HL-60 (cell line): Measurements from ENCODE around the gene FUT8.

Experiments
- DNase-seq, 2 experiments: peaks; one replicate each; pipeline ENCODE4 v3.0.0-alpha.2; 2010 to 2020; ENCODE audit warnings: low read depth in 1 of 2, low spot score in 1 of 2
- H3K27ac ChIP-seq: fragments of 250-450 bp; sonication (Bioruptor Pico); replicated peaks from 2 replicates; pipeline ENCODE4 v1.5.1; 2020; ENCODE audit warnings: mild to moderate bottlenecking, moderate library complexity
- H3K27me3 ChIP-seq: fragments of 250-450 bp; sonication (Bioruptor Pico); 2 replicates; pipeline ENCODE4 v1.5.1; 2021; ENCODE audit warnings: mild to moderate bottlenecking, moderate library complexity; ENCODE audit not compliant: insufficient read depth, poor library complexity, severe bottlenecking
- H3K4me3 ChIP-seq: replicated peaks from 2 replicates; pipeline ENCODE4 v1.5.1; 2011; ENCODE audit warnings: mild to moderate bottlenecking, control low read depth, low read length; ENCODE audit not compliant: insufficient read depth
- GABPA ChIP-seq: IDR thresholded peaks from 2 replicates; pipeline ENCODE4 v1.6.1; 2012; ENCODE audit warnings: low read depth
- POLR2AphosphoS5 ChIP-seq: IDR thresholded peaks from 2 replicates; pipeline ENCODE4 v1.6.1; 2012; ENCODE audit warnings: low read depth
- REST ChIP-seq: IDR thresholded peaks from 2 replicates; pipeline ENCODE4 v1.6.1; 2012; ENCODE audit warnings: low read depth; ENCODE audit not compliant: insufficient replicate concordance
- SPI1 ChIP-seq: IDR thresholded peaks from 2 replicates; pipeline ENCODE4 v1.6.1; 2012; ENCODE audit warnings: low read depth, mild to moderate bottlenecking, borderline replicate concordance
- TF ChIP-seq, protein P1 (sequence below): IDR thresholded peaks from one replicate; pipeline ENCODE4 v1.5.1; 2011; ENCODE audit warnings: low read length, control low read depth, inconsistent platforms; ENCODE audit not compliant: insufficient read depth

Gene FUT8

DNA sequence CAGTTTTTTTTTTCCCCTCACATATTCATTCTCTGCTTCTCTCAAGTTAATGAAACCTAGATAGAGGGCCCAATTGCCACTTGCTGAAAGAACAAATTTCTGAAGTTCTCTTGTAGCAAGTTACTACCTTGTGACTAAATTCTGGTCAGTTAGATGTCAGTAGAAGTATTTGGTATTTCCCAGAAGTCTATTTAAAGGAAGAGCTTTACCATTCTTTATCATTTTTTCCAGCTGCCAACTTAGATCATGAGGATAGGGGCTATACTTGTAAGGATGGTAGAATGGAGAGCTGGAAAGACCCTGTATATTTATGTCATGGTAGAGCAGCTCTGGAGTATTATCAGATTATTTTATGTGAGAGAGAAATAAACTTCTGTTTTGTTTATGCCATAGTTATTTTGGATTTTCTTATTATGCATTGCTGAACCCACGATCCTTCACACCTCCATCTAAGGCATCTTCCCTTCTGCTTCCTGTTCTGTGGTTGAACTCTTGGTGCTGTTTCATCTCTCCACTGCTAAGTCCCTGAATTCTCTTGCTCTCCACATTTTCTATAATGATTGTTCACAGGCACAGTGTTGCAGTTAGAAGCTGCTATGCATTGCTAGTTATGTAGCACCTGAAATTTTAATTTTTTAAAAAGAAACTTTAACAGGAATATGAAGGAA lies 25.9 kb downstream of the FUT8 start:
- TF ChIP-seq, protein P1, sequence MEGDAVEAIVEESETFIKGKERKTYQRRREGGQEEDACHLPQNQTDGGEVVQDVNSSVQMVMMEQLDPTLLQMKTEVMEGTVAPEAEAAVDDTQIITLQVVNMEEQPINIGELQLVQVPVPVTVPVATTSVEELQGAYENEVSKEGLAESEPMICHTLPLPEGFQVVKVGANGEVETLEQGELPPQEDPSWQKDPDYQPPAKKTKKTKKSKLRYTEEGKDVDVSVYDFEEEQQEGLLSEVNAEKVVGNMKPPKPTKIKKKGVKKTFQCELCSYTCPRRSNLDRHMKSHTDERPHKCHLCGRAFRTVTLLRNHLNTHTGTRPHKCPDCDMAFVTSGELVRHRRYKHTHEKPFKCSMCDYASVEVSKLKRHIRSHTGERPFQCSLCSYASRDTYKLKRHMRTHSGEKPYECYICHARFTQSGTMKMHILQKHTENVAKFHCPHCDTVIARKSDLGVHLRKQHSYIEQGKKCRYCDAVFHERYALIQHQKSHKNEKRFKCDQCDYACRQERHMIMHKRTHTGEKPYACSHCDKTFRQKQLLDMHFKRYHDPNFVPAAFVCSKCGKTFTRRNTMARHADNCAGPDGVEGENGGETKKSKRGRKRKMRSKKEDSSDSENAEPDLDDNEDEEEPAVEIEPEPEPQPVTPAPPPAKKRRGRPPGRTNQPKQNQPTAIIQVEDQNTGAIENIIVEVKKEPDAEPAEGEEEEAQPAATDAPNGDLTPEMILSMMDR: no peak
- TF ChIP-seq SPI1: no peak
- no peak for TF ChIP-seq GABPA
- TF ChIP-seq POLR2AphosphoS5: no peak
- TF ChIP-seq REST: no peak
- H3K4me3 ChIP-seq: no peak overlapping the region
- no peaks in the 10 kb centered on the region for H3K27me3 ChIP-seq
- no peak overlapping the region for H3K27ac ChIP-seq
- DNase-seq: no peak

DNA sequence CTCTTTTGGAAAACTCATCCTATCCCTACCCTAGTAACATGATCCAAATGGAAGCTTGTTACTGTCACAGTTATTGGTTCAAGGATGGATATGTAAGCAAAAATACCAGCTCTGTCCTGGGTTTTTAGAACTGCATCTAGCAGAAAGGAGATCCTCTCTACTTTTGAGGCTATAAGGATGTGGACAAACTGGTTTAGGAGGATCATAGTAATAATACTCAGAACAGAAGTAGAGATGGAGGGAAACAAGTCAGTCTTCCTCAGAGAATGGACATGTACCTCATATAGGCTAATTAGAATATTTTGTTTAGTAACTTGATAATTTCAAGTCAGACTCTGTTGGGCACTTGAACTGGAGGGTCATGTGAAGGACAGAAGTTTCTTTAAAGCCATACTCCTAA lies 26.6 kb downstream of the FUT8 start:
- TF ChIP-seq, protein P1: no peak
- no peak for DNase-seq
- Histone ChIP-seq H3K4me3 (no peak overlapping the region), H3K27ac (no peak overlapping the region), H3K27me3 (no peaks in the 10 kb centered on the region)

DNA sequence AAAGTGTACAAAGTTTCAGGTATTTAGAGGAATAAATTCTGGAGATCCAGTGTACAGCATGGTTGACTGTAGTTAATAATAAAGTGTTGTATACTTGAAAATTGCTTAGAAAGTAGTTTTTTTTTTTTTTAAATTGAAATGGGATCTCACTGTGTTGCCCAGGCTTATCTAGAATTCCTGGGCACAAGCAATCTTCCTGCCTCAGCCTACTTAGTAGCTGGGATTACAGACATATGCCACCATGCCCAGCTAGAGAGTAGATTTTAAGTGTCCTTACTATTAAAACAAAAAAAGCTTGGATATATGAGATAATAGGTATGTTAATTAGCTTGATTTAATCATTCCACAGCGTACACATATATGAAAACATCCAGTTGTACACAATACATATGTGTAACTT lies 27.7 kb downstream of the FUT8 start:
- Histone ChIP-seq H3K4me3 (no peak overlapping the region), H3K27me3 (no peaks in the 10 kb centered on the region), H3K27ac (no peak overlapping the region)
- DNase-seq: no peak
- TF ChIP-seq GABPA: no peak
- TF ChIP-seq POLR2AphosphoS5: no peak
- TF ChIP-seq, protein P1: no peak
- no peak for TF ChIP-seq SPI1
- no peak for TF ChIP-seq REST

DNA sequence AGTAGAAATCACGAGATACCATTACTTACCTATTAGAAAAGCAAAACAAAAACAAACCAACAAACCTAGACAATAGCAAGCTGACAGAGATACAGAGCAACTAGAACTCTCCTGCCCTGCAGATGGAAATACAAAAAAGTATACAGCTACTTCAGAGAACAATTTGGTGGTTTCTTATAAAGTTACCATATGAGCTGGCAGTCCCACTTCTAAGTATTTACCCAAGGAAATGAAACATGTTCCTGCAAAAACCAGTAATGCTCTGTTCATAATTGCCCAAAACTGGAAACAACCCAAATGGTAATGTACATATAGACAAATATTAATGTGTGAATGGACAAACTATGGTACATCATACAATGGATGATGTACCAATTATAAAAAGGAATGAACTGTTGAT lies 31.7 kb downstream of the FUT8 start:
- no peak for DNase-seq
- no peak for TF ChIP-seq POLR2AphosphoS5
- no peak for TF ChIP-seq REST
- TF ChIP-seq SPI1: no peak
- TF ChIP-seq GABPA: no peak
- TF ChIP-seq, protein P1: no peak
- H3K27ac ChIP-seq: no peak overlapping the region

More for the DNA sequence above, 31.7 kb downstream of the FUT8 start:
- Histone ChIP-seq H3K4me3 (no peak overlapping the region), H3K27me3 (no peaks in the 10 kb centered on the region)
